DMS 273 (cell line): Measurements from ENCODE around the gene ARL6IP1.

Experiments
- DNase-seq: peaks from one replicate; lab custom pipeline; 2025; ENCODE audit not compliant: unreplicated experiment; lab: John Stamatoyannopoulos, UW

ARL6IP1 gene

GRCh38 chr16:18801145-18801972 is at the start of gene ARL6IP1:
Gene ARL6IP1 (minus strand): TSS chr16:18801549. CDS start chr16:18801466, 83 bp downstream.
- peak; percentile 100 for DNase-seq

- no peak for DNase-seq
Observed at GRCh38 chr16:18846416-18846815, 45.1 kb upstream of the ARL6IP1 start.

GRCh38 chr16:18842565-18842964 is 41.2 kb upstream of the ARL6IP1 start:
- no peak for DNase-seq

GRCh38 chr16:18841833-18842525 is 40.6 kb upstream of the ARL6IP1 start:
- DNase-seq = no peak

- DNase-seq = no peak
Observed at GRCh38 chr16:18839555-18839954, 38.2 kb upstream of the ARL6IP1 start.

- no peak for DNase-seq
Observed at GRCh38 chr16:18836702-18837101, 35.4 kb upstream of the ARL6IP1 start.

- DNase-seq = no peak
Observed at GRCh38 chr16:18834864-18835263, 33.5 kb upstream of the ARL6IP1 start.

GRCh38 chr16:18833707-18834505 is 32.6 kb upstream of the ARL6IP1 start:
- DNase-seq = no peak

- DNase-seq = no peak
Observed at GRCh38 chr16:18832613-18833012, 31.3 kb upstream of the ARL6IP1 start.

- DNase-seq = no peak
Observed at GRCh38 chr16:18832006-18832405, 30.7 kb upstream of the ARL6IP1 start.

GRCh38 chr16:18829251-18829650 is 27.9 kb upstream of the ARL6IP1 start:
- no peak for DNase-seq

GRCh38 chr16:18827890-18828289 is 26.5 kb upstream of the ARL6IP1 start:
- no peak for DNase-seq

- DNase-seq = no peak
Observed at GRCh38 chr16:18816286-18816685, 14.9 kb upstream of the ARL6IP1 start.

- DNase-seq = no peak
Observed at GRCh38 chr16:18811925-18812324, 10.6 kb upstream of the ARL6IP1 start.

GRCh38 chr16:18809165-18809564 is 7.8 kb upstream of the ARL6IP1 start:
- no peak for DNase-seq

GRCh38 chr16:18805257-18805773 is 4.0 kb upstream of the ARL6IP1 start:
- no peak for DNase-seq

- DNase-seq = peak; percentile 13
Observed at GRCh38 chr16:18804540-18804939, 3.2 kb upstream of the ARL6IP1 start.

GRCh38 chr16:18803569-18804462 is 2.5 kb upstream of the ARL6IP1 start:
- no peak for DNase-seq

GRCh38 chr16:18802767-18803343 is 1.5 kb upstream of the ARL6IP1 start:
- DNase-seq = no peak

- DNase-seq = peak; percentile 46
Observed at GRCh38 chr16:18800775-18801144, 589 bp downstream of the ARL6IP1 start.
